NCI-H345 (cell line): ENCODE results near the gene HEBP2.
"Not testable (repeated sequence)": the region's sequence is repeated elsewhere in the genome, so short reads cannot be mapped to it uniquely, and the experiment has no call there.

Source experiments
- DNase-seq: peaks from one replicate; lab custom pipeline; 2025; lab: John Stamatoyannopoulos, UW

HEBP2 gene

DNA sequence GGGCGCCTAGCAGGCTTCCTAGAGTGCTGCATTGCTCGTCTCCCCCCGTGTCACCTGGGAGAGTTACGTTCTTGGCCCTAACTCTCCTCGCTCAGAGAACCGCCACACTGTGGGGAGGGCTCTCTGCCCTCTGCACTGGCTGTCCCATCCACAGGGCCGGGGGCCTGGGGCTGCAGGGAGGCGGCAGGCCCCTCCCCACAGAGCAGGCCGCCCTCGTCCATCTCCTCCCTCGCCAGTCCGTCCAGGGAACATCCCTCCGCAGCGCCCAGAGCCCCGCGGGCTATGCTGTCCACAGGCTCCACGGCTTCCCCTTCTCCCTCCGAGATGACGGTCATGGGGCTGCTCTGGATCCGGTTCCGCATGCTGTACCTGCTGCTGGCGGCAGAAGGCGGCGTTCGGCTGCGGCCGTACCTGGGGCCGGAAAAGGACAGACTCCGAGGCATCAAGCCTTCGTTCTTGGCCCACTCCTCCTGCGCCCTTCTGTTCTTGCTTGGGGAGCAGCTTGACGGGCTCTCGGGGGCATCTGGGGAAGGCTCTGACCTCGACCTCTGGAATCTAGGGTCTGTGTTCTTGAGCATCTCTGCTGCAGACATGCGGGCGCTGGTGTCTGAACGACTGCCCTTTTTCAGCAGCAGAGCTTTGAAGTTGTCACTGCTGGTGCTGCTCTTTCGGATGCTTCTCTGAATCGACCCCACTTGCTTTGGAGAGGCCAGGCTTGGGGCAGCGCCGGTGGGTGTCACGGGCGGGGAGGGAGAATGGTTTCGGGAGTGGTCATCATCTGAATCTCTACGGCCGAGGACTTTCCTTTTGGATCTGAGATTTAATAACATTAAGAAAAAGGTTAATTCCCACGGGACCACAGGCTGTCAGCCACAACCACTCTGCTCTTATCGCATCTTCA lies 20.2 kb downstream of the HEBP2 start:
- no peak for DNase-seq

DNA sequence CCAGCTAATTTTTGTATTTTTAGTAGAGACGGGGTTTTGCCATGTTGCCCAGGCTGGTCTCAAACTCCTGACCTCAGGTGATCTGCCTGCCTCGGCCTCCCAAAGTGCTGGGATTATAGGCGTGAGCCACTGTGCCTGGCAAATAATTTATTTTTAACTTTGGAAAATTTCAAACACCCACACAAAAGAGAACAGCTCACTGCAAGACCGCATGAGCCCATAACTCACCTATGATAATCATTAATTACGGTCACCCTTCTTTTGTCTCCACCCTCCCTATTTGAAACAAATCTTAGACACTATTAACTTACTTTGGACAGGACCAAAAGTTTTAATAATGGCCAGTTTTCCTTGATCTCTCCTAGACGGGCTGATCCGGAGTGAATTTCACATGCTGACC lies 21.2 kb downstream of the HEBP2 start:
- not testable (repeated sequence) for DNase-seq

DNA sequence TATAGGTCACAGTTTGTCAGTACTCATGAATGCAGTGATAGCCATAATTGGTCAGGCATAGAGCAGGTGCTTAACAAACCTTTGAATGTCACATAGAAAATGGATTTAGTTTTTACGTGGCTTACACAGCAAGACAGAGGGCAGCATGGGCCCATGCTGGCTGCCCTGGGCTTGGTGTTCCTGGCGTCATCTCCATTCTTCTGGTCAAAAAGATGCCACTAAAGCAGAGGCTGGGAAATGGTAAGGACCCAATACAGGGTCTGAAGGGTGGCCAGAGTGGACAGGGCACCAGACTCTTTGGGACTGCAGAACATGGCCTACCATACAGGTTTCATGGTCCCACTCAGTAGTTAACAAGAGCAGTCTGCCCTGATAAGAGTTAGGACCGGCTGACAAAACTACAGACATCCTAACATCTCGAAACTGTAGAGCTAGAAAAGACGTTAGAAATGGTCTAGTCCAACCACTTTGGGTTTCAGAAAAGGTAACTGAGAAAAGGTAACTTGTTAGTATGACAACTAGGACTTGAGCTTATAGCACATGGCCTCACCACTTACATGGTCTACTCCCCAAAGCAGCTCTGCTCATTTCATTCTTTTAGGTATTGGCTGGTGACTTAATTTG lies 22.6 kb downstream of the HEBP2 start:
- no peak for DNase-seq

DNA sequence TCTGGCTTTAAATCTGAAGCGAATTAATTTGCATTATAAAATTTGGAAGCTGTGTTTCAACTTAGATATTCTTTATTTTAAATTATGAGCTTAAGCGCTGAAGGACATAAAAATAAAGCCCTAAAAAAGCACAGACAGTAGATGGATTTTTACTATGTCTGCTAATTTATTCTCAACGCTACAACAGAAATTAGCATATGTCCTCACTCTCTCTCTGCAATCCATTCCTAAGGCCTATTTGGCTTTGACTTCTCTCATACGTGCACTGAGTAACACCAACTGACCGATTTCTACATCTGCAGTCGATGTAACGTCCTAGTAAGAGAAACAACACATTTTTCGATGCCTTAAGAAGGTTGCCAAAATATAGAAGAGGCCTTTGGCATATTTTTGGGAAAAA lies 23.7 kb downstream of the HEBP2 start:
- no peak for DNase-seq

DNA sequence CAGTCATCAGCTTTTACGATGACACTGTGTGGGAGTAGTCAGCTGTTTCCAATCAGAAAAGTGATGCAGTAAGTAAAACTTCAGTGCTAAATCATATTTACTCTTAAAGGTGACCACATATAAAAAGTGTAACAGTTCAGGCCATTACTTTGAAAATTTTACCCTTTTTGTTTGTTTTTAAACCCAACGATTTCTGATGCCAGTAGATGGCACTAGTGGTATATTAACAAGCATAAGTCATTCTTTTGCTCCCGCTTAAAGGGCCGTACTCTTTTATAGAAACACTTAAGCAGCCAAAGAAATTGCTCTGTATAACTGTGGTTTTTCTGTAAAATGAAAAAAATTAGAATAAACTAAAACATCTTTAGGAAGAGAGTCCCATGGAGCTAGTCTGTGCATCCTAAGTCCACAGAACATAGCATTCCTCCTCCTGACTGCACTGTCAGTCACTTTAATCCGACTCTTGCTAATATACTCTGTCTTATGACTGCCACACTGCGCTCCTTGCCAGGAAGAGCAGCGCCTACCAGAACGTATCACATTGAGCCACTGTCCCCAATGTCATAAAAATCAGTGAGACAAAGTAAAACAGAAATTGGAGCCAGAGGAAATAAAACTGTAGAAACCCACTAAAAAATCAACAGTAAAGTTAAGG lies 25.0 kb downstream of the HEBP2 start:
- DNase-seq = peak; percentile 25

DNA sequence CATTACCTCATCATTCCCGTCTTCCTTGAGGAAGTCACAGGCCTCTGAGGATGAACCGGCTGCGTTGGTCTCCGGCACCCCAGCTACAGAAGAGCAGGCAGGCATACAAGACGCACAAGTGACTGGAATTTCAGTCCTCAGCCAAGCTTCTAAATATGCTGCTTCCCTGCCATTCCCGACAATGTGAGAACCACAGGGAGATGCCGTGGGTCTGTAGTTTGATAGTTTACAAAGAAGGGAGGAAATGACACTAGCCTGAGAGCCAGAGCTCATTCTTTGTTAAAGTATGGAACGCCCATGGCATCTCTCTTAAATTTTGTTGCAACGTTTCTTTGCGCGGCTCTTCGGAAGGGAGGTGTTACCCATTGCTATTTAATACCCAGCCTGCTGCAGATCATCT lies 25.7 kb downstream of the HEBP2 start:
- DNase-seq = no peak

DNA sequence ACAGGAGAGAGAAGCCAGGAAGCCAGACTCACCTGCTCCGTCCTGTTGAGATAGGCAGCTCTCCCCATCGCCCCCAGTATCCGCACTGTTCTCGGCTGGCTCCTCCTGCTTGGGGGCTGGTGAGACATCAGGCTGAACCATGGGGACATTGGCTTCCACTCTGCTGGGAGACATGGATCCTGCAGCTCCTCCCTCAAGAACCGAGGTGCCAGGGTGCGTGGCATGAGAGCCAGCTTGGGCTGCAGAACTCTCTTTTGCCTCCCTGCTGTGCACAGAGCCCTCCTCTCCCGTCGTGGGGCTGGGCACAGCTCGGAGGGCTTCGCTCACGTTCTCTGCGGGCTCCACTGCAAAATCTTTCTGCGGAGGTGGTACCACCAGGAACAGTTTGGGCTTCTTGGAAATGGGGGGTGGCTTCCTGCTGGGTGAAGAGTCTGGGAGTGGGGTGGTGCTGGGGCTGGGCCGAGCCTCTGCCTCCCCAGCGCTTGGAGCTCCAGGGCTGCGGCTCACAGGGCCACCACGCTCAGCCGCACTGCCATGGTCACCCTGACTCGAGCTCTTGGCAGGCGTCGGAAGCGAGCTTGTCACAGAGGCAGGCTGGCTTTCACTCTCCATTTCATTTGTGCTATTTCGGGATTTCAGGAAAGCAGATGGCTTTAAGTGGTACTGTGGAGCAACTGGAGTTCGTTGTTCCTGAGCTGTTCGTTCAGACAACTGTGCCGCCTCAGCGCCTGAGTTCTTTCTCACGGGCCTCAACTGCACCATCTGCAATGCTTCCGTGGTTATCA lies 26.5 kb downstream of the HEBP2 start:
- DNase-seq = no peak

DNA sequence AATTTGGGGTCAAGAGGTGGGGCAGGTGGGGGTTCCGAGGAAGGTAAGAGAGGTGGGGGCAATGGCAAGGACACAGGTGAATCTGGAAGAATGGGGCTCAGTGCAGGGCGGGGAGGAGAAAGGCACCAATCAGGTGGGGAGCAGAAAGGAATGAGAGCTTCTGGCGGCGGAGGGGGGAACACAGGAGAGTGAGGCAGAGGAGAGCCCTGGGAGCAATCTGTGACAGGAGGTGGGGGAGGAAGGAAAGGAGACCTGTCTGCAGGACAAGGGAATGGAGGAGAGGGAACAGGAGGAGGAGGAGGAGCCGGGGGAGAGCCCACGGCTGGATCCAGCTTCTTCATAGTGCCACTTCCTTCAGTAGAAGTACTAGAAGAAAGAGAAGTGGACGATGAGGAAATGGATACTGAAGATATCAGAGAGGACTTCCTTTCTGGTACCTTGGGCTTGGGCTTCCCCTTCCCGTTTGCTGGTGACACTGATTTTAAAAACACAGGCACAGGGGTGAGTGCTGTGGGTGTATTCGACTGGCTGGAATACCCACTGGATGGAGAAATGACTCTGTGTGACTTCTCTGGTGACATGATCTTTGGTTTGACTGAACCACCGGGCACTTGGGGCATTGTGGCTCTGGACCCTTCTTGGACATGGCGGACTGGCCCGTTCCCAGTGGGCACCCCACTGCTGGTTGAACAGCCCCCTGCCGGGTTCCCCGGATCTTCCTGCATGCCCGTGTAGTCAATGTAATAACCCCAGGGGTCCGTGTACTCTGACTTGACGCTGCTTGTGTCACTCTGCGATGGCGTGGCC lies 27.4 kb downstream of the HEBP2 start:
- DNase-seq = no peak

DNA sequence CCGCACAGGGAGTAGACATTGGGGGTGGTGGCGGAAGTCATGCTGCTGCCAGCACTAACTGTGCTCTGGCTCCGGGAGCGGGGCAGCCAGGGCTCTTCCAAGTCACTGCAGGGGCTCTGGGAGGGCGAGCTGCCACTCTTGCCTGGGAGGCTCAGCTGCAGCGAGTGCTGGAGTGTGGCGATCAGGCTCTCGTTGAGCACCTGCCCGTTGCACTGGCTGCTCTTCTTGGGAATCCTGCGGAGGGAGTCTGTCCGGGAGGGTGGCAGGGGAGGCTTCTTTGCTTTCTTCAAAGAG lies 28.0 kb downstream of the HEBP2 start:
- no peak for DNase-seq

DNA sequence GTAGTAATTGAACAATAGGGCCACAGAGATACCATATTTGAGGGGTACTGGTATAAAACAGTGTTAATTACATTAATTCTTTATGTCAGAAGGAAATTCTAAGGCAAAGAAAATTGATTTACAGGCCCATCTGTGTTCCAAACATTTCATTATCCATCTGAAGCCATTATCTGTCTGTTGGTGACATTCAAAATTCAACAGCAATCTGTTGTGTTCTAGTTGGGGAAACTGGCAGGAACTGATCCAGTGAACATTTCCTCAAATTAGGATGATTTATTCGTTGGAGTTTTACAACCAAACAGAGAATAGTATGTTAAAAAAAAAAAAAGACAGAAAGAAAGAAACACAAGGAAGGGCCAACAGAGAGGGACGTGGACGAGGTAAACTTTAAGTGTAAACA lies 30.1 kb downstream of the HEBP2 start:
- no peak for DNase-seq

DNA sequence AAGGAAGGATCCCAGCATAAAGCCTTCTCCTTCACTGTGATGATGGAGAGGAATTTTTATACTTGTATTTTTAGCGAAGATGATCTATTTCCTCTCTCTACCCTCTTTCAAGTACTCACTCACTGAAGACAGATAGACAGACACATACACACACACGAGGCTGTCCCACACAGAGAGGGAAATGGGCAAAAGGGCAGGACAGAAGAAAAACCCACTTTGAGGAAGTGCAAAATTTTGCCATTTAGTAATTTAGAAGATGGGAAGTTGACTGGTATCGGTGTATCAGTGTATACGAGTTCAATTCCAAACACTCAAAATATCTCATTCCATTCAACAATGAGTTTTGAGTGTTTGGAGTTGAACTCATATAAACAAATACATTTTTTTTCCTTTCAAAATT lies 30.9 kb downstream of the HEBP2 start:
- DNase-seq = no peak

DNA sequence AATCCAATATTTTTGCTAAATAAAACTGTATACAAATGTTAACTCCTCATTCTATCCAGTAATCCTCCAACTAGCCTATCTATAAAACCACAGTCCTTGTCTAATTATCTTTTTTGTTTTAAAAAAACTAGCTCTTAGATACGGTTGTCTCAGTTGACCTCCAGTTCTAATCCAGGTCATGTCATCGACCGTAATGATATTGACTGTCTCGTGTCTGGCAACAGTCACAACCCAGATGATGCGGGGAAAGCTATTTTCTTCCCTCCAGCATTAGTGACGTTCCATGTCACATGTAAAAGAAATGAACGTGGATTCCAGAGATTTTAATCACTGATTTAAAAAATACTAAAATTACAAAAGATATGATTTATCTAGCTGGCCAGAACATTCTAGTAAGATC lies 35.5 kb downstream of the HEBP2 start:
- DNase-seq = no peak

DNA sequence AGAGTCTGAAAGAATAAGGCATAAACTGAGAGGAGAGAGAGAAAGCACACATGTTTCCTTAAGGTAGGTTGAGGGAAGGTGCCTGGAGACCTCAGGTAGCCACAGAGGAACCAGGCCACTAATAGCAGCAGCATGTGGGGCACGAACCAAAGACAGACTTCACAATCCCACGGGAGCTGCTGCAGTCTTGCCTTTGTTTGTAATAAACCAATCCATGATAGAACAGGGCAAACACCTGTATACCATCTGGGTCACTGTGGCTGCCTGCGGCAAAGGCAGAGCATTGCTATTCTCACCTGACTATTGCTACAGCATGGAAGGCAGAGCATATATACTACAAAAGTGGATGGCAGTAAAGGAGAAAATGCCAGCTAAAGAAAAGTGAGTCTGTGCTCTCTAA lies 36.3 kb downstream of the HEBP2 start:
- no peak for DNase-seq

DNA sequence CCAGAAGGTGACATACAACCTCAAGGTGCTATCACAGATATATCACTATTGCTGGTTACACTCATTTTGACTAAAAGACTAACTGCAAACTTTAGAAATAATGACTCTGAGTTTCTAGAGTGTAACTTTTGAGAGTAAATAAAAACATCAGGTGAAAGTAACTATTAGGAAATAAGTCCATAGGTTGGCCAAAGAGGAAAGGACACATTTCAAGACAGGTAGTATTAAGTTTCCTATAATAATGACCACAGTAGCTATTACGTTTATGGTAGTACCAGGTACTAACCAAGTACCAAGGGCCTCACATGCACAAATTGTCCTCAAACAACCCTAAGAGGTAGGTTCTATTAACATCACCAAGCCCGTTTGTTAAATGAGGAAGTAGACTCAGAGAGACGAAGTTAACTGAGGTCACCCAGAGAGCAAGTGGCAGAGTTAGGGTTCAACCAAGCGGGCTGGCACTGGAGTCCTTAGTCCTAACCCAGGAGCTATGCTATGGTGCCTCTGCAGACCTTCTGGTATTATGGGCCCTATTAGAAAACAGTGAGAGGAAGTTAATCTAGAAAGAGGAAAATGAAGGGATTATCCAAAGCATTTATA lies 36.8 kb downstream of the HEBP2 start:
- no peak for DNase-seq

DNA sequence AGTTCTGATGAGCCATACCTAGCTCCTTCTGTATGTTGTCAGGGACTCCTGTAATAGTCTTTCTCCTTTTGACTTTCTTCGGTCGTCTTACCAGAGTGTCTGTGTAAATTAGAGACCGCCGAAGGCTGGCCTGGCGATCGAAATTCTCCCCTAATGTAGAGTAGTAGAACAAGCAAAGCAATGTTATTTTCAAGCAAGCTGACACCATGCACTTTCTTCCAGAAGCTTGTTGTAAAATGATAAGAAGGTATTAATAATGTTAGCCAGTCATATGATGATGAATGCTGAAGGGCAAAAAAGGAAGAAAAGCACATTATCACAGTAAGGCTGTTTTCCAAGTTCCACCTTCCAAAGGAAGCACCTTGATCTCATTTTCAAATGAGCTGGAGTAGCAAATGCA lies 37.9 kb downstream of the HEBP2 start:
- DNase-seq = no peak

DNA sequence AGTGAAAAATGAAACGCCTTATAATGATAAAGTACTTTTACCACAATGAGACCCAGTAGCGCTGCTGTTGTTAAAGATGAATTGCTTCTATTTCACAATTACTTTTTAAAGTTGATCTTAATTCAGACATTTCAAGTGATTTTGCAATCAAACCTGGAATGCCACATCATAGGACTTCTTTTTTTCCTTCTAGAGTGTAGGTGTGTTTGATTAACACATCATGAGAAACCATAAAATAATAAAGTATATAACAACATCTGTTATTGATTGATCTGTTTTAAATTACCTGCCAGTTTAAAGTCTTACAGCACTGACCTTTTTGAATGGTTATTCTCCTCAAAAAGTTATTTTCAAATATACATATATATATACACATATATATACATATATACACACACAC lies 38.6 kb downstream of the HEBP2 start:
- no peak for DNase-seq

DNA sequence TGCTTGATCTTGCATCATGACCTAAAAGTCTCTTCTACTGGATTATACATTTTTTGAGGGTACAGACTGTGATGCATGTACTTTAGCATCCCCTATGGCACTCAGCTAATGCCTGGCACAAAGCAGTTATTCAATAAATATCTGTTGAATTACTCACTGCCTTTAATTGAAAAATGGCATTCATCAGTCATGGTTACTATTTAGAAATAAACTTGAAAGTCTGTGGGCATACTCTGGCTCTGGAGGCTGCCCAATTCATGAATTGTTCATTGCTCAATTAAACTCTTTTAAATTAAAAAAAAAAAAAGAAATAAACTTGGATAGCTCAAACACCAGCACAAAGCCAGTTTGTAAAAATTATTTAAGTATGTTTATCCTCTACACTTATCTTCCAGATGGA lies 40.0 kb downstream of the HEBP2 start:
- no peak for DNase-seq

DNA sequence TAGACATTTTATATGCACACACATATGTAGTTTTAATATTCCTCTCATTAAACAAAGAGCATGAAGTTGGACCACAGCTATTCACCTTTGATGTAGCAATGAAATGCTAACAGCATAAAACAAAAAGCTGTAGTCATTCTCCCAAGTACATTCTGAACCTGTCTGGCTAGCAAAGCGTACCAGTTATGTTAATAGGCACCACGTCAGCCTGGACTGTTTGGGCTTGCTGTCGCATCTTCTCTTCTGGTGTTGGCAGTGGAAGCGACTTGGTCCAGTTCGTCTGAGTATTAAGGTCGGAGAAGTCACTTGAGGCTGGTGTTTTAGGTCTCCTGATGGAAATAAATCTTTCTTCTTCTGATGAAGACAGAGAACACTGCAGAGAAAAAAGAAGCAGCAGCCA lies 42.8 kb downstream of the HEBP2 start:
- no peak for DNase-seq

DNA sequence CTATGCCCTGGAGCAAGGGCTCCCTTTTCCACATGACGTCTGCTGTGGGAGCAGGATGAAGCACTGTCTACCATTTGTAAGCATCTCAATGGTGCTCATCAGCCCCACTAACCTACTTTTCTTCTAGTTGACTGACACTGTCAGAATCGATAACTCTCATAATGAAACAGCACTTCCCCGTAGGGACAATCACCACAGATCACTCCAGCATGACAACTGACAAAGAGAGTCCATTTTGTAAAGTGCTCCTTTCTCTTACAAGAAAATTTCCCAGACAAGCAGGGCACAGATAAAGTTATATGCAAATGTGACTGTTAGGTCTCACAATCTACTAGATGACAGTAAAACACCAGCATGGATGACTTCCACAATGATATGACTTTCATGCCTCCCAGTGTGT lies 46.4 kb downstream of the HEBP2 start:
- DNase-seq = no peak

DNA sequence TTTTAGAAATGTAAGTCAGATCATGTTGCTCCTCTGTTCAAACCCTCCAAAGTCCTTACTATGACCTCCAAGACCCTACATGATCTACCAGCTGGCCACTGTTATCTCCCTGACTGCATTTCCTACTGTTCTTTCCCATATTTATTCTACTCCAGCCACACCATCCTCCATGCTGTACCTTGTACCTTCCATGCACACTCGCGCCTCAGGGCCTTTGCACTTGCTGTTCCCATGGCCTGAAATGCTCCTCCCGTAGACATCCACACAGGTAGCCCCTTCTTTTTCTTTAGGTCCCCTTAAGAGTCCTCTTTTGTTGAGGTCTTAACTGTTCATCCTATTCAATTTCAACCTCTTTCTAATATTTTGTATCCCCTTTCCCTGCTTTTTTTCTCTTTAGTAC lies 47.0 kb downstream of the HEBP2 start:
- DNase-seq = no peak

DNA sequence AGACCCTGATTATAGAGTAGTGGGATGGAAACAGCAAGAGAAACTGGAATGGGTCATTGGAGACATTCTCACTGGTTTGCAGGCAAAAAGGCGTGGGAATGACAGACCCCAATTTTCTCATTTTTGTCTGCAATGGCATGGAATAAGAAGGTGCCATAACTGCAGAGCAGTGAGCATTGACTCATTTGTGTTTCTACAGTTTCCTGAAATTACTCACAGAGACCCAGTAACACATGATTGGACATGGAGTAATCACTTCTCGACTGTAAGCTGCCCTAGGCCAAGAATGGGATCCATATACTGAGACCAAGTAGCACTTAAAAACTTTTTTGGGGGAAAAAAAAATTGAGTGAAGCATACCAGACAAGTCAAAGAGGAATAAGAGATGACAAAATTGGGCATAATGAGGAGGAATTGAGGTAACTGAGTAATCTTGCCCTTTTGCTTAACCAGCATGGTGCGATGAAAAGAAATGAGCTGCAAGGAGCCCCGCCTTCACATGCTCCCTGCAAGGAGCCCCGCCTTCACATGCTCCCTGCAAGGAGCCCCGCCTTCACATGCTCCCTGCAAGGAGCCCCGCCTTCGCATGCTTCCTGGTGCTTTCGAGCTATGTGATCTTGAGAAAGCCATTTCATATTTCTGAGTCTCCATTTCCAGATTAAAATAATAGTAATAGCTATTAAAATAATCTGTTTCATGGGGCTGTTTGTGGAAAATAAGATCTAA lies 51.1 kb downstream of the HEBP2 start:
- no peak for DNase-seq
